A673 (cell line): ENCODE data around the gene PPP2R3B. TPM values are rescaled to one million over a fixed set of nuclear protein-coding genes. Genes with fewer than 3 reads are reported as not detected.

Source experiments
- BruUV-seq: library from RNA; stranded (reverse); fragments of 400-500 nt; replicated peaks from 2 replicates; lab custom pipeline; 2021; lab: Mats Ljungman, UMichigan
- CTCF ChIA-PET: fragments of 300-600 bp; sonication (Branson Sonifier 250); formaldehyde crosslinking; loops from one replicate; lab custom pipeline; 2022; ENCODE audit warnings: antibody characterized with exemption; lab: Charles Lee
- POLR2A ChIA-PET: fragments of 300-600 bp; sonication (Branson Sonifier 250); formaldehyde crosslinking; loops from one replicate; lab custom pipeline; 2022; ENCODE audit warnings: antibody characterized with exemption; ENCODE audit not compliant: low non-redundant PET; lab: Charles Lee
- DNase-seq: peaks from one replicate; pipeline ENCODE4 v3.0.0-alpha.2; 2015; ENCODE audit warnings: low spot score
- H3K27ac ChIP-seq: fragments of 200-600 bp; sonication (generic); 2 replicates; pipeline ENCODE4 v1.5.1; 2016; ENCODE audit warnings: mixed run types, low read depth, mild to moderate bottlenecking, mixed read lengths, antibody characterized with exemption, low read length; ENCODE audit not compliant: poor library complexity, severe bottlenecking
- H3K27me3 ChIP-seq: fragments of 200-600 bp; sonication (generic); replicated peaks from 2 replicates; pipeline ENCODE4 v1.6.1; 2017; ENCODE audit warnings: mixed run types, low read depth, mild to moderate bottlenecking, mixed read lengths, antibody characterized with exemption, low read length; ENCODE audit not compliant: insufficient read depth, poor library complexity
- H3K36me3 ChIP-seq: fragments of 200-600 bp; sonication (generic); 2 replicates; pipeline ENCODE4 v1.6.1; 2016; ENCODE audit warnings: mixed run types, mild to moderate bottlenecking, mixed read lengths, antibody characterized with exemption, low read length; ENCODE audit not compliant: insufficient read depth, poor library complexity, severe bottlenecking
- H3K4me1 ChIP-seq: fragments of 200-600 bp; sonication (generic); 2 replicates; pipeline ENCODE4 v1.6.1; 2017; ENCODE audit warnings: mixed run types, mild to moderate bottlenecking, mixed read lengths, antibody characterized with exemption, low read length; ENCODE audit not compliant: insufficient read depth, poor library complexity, severe bottlenecking
- H3K4me3 ChIP-seq: fragments of 200-600 bp; sonication (generic); 2 replicates; pipeline ENCODE4 v1.5.1; 2016; ENCODE audit warnings: low read depth, mixed run types, mild to moderate bottlenecking, mixed read lengths, low read length; ENCODE audit not compliant: poor library complexity, severe bottlenecking
- H3K9me3 ChIP-seq: fragments of 200-600 bp; sonication (generic); 2 replicates; pipeline ENCODE4 v1.6.1; 2016; ENCODE audit warnings: mixed run types, low read depth, mild to moderate bottlenecking, mixed read lengths, antibody characterized with exemption, low read length; ENCODE audit not compliant: poor library complexity, severe bottlenecking
- EZH2 ChIP-seq: fragments of 200-600 bp; sonication (generic); IDR thresholded peaks from 2 replicates; pipeline ENCODE4 v1.6.1; 2017; ENCODE audit warnings: borderline replicate concordance, low read depth, mild to moderate bottlenecking, mixed read lengths, antibody characterized with exemption, low read length; ENCODE audit not compliant: poor library complexity, severe bottlenecking
- intact Hi-C: fragments of 100-400 bp; cut with micrococcal nuclease; formaldehyde crosslinking; loops from one replicate; pipeline ENCODE4 v1.10.0; 2022; ENCODE audit not compliant: unreplicated experiment
- total RNA-seq: library from RNA; stranded (reverse); gene quantifications from 2 replicates; pipeline ENCODE4 v1.2.3, GENCODE V29; 2021
- TF ChIP-seq, protein P1 (sequence below): fragments of 300-800, 200-600 bp; sonication (generic); conservative IDR thresholded peaks from 2 replicates; pipeline ENCODE4 v1.5.1; 2017; ENCODE audit warnings: low read depth, mild to moderate bottlenecking, antibody characterized with exemption, low read length, moderate library complexity, mixed read lengths

The PPP2R3B gene
- total RNA-seq, 1 experiment from 2014 or later, result 43.6 TPM

DNA sequence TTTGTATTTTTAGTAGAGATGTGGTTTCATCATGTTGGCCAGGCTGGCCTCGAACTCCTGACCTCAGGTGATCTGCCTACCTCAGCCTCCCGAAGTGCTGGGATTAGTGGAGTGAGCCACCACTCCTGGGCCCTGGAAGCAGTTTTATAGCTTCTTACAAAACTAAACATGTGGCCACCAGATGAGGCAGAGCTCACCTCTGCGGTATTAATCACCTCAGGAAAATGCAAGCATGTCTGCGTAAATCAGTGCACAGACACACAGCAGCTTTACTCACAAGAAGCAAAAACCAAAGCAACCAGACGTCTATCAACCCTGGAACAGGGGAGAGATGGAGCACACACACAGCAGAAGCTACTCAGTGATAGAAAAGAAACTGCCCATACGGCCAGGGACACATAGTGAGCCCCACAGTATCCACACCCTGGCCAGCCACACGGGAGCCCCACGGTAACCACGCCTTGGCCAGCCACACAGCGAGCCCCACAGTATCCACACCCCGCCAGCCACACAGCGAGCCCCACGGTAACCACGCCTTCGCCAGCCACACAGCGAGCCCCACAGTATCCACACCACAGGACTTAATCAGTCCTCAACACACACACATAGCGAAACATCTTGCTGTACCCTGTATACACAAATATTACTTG, 30.2 kb downstream of the PPP2R3B start:
- no peaks in the 10 kb centered on the region for H3K27me3 ChIP-seq
- DNase-seq, result no peak
- TF ChIP-seq EZH2, result no peak
- TF ChIP-seq, protein P1, sequence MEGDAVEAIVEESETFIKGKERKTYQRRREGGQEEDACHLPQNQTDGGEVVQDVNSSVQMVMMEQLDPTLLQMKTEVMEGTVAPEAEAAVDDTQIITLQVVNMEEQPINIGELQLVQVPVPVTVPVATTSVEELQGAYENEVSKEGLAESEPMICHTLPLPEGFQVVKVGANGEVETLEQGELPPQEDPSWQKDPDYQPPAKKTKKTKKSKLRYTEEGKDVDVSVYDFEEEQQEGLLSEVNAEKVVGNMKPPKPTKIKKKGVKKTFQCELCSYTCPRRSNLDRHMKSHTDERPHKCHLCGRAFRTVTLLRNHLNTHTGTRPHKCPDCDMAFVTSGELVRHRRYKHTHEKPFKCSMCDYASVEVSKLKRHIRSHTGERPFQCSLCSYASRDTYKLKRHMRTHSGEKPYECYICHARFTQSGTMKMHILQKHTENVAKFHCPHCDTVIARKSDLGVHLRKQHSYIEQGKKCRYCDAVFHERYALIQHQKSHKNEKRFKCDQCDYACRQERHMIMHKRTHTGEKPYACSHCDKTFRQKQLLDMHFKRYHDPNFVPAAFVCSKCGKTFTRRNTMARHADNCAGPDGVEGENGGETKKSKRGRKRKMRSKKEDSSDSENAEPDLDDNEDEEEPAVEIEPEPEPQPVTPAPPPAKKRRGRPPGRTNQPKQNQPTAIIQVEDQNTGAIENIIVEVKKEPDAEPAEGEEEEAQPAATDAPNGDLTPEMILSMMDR, result no peak
- no peak overlapping the region for H3K27ac ChIP-seq
- H3K4me3 ChIP-seq, result no peak overlapping the region
- no peaks in the 10 kb centered on the region for H3K36me3 ChIP-seq
- intact Hi-C loops, result no loop called here
- CTCF ChIA-PET, result no interaction called here
- no peaks in the 10 kb centered on the region for H3K4me1 ChIP-seq
- POLR2A ChIA-PET, result no interaction called here
- H3K9me3 ChIP-seq, result no peaks in the 10 kb centered on the region
- no TSS peak for BruUV-seq

DNA sequence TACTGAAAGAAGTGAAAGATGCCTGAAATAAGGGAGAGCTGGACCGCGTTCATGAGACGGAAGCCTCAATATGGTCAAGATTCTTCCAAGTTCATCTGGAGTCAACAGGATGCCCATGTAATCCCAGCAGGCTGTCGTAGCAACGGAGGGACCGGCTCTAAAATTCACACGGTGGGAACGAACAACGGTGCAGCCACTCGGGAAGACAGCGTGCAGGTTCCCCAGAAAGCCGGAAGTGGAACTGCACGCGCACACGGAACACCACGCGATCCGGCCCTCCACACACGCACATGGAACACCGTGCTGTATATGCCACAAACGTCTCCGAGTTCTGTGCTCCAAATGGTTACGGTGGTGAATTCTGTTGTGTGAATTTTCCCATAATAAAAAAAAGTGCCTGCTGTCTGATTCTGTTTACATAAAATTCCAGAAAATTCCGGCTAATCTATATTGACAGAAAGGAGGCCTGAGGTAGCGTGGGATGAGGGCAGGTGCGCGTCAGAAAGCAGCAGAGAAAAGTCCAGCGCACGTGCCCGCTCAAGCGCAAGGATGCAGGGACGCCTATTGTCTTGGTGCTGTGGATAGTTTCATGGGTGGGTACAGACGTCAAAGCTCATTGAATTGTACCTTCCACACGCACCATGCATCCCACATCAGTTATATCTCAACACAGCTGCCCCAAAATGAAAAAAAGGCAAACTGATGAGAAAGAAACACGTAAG, 31.2 kb downstream of the PPP2R3B start:
- CTCF ChIA-PET, result no interaction called here
- H3K36me3 ChIP-seq, result no peaks in the 10 kb centered on the region
- H3K27ac ChIP-seq, result no peak overlapping the region
- H3K4me1 ChIP-seq, result no peaks in the 10 kb centered on the region
- no TSS peak for BruUV-seq
- no peak for TF ChIP-seq EZH2
- TF ChIP-seq, protein P1, result no peak
- POLR2A ChIA-PET, result no interaction called here
- no peaks in the 10 kb centered on the region for H3K27me3 ChIP-seq
- intact Hi-C loops, result no loop called here
- H3K4me3 ChIP-seq, result no peak overlapping the region
- no peak for DNase-seq
- H3K9me3 ChIP-seq, result no peaks in the 10 kb centered on the region

- no TSS peak for BruUV-seq
- ChIA-PET POLR2A (no interaction called here), CTCF (no interaction called here)
- Histone ChIP-seq H3K36me3 (no peaks in the 10 kb centered on the region), H3K4me3 (no peak overlapping the region), H3K9me3 (no peaks in the 10 kb centered on the region), H3K27me3 (no peaks in the 10 kb centered on the region), H3K4me1 (no peaks in the 10 kb centered on the region), H3K27ac (no peak overlapping the region)
- intact Hi-C loops, result no loop called here
- no peak for DNase-seq
- no peak for TF ChIP-seq EZH2
- TF ChIP-seq, protein P1, result no peak
These were observed 32.9 kb downstream of the PPP2R3B start for GRCh38 chrX:353566-354535.
